Measurements from ENCODE around the gene UNK. TPM values are rescaled to one million over a fixed set of nuclear protein-coding genes. Genes with fewer than 3 reads are reported as not detected.
A peak's percentile ranks its signal among the peaks of the same experiment; 100 is the strongest.

The UNK gene
- total and polyA plus RNA-seq, 2 of the 13 experiments (the other 11 are each of a cell fraction or from before 2014, with no cell fraction given), result 31.6 to 33.0 TPM

- TF ChIP-seq ZNF18 (CRISPR knock-in tag; IDR thresholded peaks at IDR 0.05; ENCODE audit: insufficient replicate concordance) (no peak), ZNF670 (CRISPR knock-in tag; IDR thresholded peaks at IDR 0.05; ENCODE audit: borderline replicate concordance) (0 out of 2 replicates have a peak, but pooled peaks have one; percentile 65), BCL6 (CRISPR knock-in tag; IDR thresholded peaks at IDR 0.05) (peak; percentile 20; the same call in 1 of the 2 replicates), ZNF543 (CRISPR knock-in tag; IDR thresholded peaks at IDR 0.05) (no peak; the same call in 1 of the 2 replicates), MTA1 (CRISPR knock-in tag; IDR thresholded peaks at IDR 0.05; ENCODE audit: borderline replicate concordance) (peak; percentile 93), ZNF30 (CRISPR knock-in tag; IDR thresholded peaks at IDR 0.05) (peak; percentile 62; the same call in 1 of the 2 replicates), GZF1 (CRISPR knock-in tag; IDR thresholded peaks at IDR 0.05) (peak; percentile 78), ZNF598 (CRISPR knock-in tag; IDR thresholded peaks at IDR 0.05; ENCODE audit: borderline replicate concordance) (peak; percentile 55; the same call in 1 of the 2 replicates), HMGXB4 (CRISPR knock-in tag; IDR thresholded peaks at IDR 0.05; ENCODE audit: borderline replicate concordance in 1 of 2, low read depth in 1 of 2) (peak; percentile 41 to 86; a peak in 3 of 4 replicates), AKNA (CRISPR knock-in tag; IDR thresholded peaks at IDR 0.05; ENCODE audit: borderline replicate concordance) (no peak), ARNTL (CRISPR knock-in tag; IDR thresholded peaks at IDR 0.05) (peak; percentile 98), KAT2B (IDR thresholded peaks at IDR 0.05; ENCODE audit: borderline replicate concordance, low read depth, low read length) (no peak), THAP11 (CRISPR knock-in tag; IDR thresholded peaks at IDR 0.05) (no peak), ZNF430 (CRISPR knock-in tag; IDR thresholded peaks at IDR 0.05) (peak; percentile 23; the same call in 1 of the 2 replicates), NFE2 (CRISPR knock-in tag; IDR thresholded peaks at IDR 0.05) (no peak), FUBP1 (CRISPR knock-in tag; IDR thresholded peaks at IDR 0.05; ENCODE audit: borderline replicate concordance) (no peak; the same call in 1 of the 2 replicates)
Observed at GRCh38 chr17:75754378-75755204, 30.0 kb upstream of the UNK start (continued).

All from HepG2 (cell line).